NT2/D1 (cell line): ENCODE measurements around the gene BCL2L1.

Source experiments
- DNase-seq: peaks from one replicate; pipeline ENCODE4 v3.0.0-alpha.2; 2011; ENCODE audit warnings: low read depth, low spot score
- H3K27me3 ChIP-seq: 2 replicates; pipeline ENCODE4 v1.6.0; 2011; ENCODE audit warnings: mild to moderate bottlenecking; ENCODE audit not compliant: insufficient read length, insufficient read depth
- H3K36me3 ChIP-seq: 2 replicates; pipeline ENCODE4 v1.6.1; 2011; ENCODE audit warnings: mild to moderate bottlenecking, low read length, mixed read lengths; ENCODE audit not compliant: insufficient read depth, insufficient read length
- H3K4me1 ChIP-seq: 2 replicates; pipeline ENCODE4 v1.5.1; 2011; ENCODE audit not compliant: insufficient read depth, insufficient read length
- H3K4me3 ChIP-seq: 2 replicates; pipeline ENCODE4 v1.5.1; 2011; ENCODE audit warnings: low read depth; ENCODE audit not compliant: insufficient read length
- H3K9ac ChIP-seq: 2 replicates; pipeline ENCODE4 v1.6.0; 2011; ENCODE audit warnings: low read depth; ENCODE audit not compliant: insufficient read length
- H3K9me3 ChIP-seq: 2 replicates; pipeline ENCODE4 v1.5.1; 2011; ENCODE audit warnings: mild to moderate bottlenecking, low read length; ENCODE audit not compliant: insufficient read depth
- SUZ12 ChIP-seq: IDR thresholded peaks from 2 replicates; pipeline ENCODE4 v1.6.1; 2011; ENCODE audit not compliant: insufficient read length, insufficient read depth; ENCODE audit errors: extremely low read depth
- YY1 ChIP-seq: IDR thresholded peaks from 2 replicates; pipeline ENCODE4 v1.6.1; 2011; ENCODE audit not compliant: insufficient read length, insufficient read depth
- ZNF274 ChIP-seq: IDR thresholded peaks from 2 replicates; pipeline ENCODE4 v1.6.1; 2011; ENCODE audit warnings: mild to moderate bottlenecking, low read depth, low read length

Gene BCL2L1

DNA sequence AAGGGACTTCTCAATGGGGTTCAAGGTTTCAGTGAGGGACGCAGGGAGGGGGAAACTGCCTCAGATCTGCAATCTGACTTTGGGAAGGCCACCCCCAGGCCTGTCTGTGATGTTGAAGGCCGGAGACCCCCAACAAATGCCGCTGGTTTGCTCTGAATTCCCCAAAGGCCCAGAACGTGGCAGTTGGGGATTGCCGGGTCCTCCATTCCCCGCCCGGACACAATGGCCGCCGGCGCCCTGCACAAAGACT is 326 bp upstream of the BCL2L1 start:
- Histone ChIP-seq H3K9me3 (no peaks in the 10 kb centered on the region), H3K4me1 (peaks cover 15% of the 10 kb centered on the region), H3K27me3 (no peaks in the 10 kb centered on the region), H3K9ac (peak overlapping the region; percentile 94), H3K36me3 (peaks cover 34% of the 10 kb centered on the region), H3K4me3 (peak overlapping the region; percentile 80)
- no peak for DNase-seq
- no peak for TF ChIP-seq ZNF274
- no peak for TF ChIP-seq SUZ12
- TF ChIP-seq YY1: no peak

DNA sequence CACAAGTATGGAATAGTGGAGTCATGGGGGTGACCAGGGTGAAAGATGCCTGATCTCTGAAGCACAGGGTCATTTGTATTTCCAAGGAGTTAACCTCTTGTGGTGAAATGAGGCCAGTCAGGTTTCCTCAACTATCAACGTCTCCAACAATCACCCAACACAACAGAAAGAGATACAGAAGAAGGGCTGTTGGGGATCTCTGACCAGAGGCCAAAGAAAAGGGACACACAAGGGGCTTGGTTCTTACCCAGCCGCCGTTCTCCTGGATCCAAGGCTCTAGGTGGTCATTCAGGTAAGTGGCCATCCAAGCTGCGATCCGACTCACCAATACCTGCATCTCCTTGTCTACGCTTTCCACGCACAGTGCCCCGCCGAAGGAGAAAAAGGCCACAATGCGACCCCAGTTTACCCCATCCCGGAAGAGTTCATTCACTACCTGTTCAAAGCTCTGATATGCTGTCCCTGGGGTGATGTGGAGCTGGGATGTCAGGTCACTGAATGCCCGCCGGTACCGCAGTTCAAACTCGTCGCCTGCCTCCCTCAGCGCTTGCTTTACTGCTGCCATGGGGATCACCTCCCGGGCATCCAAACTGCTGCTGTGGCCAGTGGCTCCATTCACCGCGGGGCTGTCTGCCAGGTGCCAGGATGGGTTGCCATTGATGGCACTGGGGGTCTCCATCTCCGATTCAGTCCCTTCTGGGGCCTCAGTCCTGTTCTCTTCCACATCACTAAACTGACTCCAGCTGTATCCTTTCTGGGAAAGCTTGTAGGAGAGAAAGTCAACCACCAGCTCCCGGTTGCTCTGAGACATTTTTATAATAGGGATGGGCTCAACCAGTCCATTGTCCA is 1.0 kb downstream of the BCL2L1 start:
- Histone ChIP-seq H3K9me3 (no peaks in the 10 kb centered on the region), H3K4me1 (peaks cover 15% of the 10 kb centered on the region), H3K9ac (peak overlapping the region; percentile 94), H3K36me3 (peaks cover 47% of the 10 kb centered on the region), H3K27me3 (no peaks in the 10 kb centered on the region), H3K4me3 (peak overlapping the region; percentile 29)
- no peak for TF ChIP-seq ZNF274
- TF ChIP-seq YY1: no peak
- TF ChIP-seq SUZ12: no peak
- DNase-seq: no peak

DNA sequence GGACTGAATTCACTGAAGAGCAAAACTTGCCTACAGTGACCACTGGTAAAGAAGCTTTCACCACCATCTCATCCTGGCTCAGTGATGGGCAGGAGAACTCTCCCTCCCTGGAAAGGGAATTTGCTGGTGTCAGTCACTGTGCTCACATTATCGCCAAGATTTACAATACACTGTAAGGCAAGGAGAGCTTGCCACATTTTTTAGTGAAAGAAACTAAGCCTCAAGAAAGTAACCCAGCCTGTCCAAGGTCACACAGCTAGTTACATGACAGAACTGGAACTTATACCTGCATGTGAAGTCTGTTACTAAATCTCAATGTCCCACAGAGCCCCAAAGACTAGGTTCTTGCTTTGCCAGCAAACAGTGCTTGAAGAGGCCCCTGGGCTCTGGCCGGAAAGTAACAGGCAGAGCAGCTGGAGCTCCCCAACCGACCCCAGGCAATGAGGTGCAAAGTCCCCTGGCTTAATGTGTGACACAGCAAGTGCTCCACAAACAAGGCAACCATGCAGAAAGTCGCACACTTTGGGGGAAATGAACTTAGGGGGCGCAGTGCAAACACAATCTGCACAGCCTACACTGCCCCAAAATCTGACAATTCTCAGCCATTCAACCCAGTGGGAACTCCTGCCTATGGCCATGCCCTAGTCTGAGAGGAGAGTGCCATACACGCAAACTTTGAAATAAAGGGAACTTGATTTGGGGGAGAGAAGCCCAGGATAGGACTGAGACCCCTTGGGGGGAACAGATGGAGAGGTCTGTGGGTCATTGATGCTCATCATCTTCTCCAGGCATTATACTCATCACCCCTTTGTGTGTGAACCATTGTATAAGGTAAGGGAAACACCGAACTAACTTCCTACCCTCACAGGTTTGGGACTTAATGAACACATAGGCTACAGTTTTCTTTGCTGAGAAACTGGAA is 1.9 kb downstream of the BCL2L1 start:
- Histone ChIP-seq H3K4me1 (peaks cover 15% of the 10 kb centered on the region), H3K4me3 (peak overlapping the region; percentile 29), H3K9me3 (no peaks in the 10 kb centered on the region), H3K27me3 (no peaks in the 10 kb centered on the region), H3K9ac (peak overlapping the region; percentile 79), H3K36me3 (peaks cover 49% of the 10 kb centered on the region)
- no peak for DNase-seq
- TF ChIP-seq SUZ12: no peak
- TF ChIP-seq YY1: no peak
- no peak for TF ChIP-seq ZNF274

DNA sequence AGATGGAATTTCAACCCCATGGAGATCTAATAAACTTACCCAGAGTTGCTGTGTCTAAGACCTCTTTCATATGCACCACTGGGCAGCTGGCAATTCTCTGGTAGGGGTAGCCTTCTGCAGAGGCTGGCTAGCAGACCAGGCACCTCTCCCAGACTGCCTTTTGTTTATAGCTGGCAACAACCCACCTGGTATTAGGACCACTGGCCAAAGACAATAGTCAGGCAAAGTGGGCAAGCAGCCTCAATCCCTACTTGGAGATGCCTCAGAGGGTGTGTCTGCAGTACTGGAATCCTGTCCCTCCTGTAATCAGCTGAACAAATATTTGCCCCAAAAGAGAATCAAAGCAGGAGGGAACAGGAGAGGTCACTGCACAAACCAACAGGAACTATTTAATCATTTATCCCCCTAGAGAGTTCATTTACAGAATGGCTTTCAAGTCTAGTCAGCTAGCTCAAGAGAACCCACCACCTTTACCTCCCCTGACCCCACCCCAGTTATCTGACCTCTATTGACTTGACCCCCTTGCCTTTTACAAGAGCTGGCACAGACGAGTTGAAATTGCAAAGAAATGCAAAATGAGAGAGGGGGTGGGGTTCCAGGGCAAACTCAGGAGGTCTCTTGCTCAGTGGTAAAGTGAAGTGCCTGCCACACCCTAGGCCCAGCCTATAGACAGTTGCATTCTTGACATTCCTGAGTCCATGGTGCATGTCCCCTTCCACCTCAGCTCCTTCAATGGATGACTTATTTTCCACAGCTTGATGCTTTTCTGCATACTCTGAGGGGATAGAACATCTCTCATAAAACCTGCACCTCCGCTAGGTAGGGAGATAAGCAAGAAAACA is 2.8 kb downstream of the BCL2L1 start:
- Histone ChIP-seq H3K4me1 (peaks cover 15% of the 10 kb centered on the region), H3K36me3 (peaks cover 50% of the 10 kb centered on the region), H3K4me3 (peak overlapping the region; percentile 15), H3K9me3 (no peaks in the 10 kb centered on the region), H3K9ac (peak overlapping the region; percentile 79), H3K27me3 (no peaks in the 10 kb centered on the region)
- TF ChIP-seq ZNF274 (no peak), SUZ12 (no peak)
- no peak for DNase-seq

DNA sequence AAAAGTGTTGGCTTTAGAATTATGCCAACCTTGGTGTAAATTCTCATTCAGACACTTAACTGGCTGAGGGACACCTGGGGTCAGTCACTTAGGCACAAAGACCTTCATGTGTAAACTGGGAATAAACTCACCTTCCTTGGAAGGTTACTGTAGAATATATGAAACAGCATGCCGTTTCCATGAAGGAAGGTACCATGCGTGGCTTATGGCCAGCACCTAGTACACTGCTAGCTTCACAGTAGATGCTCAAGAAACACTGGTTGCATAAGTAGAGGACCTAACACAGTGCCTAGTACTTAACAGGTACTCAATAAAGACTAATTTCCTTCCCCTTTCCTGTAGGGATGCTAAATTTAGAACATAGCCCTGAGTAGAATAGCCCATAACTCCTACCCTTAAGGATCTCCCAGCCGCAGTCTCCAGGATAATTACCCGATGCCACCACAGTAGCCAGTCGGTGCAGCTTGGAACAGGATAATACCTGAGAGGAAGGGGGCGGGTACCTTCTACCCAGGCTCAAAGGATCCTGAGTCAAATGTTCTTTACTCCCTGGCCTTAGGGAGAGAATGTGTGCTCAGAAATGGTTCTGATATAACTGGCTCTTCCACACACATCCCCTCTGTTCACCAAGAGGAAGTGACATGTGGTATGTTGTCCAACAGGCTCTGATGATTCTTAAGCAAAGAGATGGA is 3.6 kb downstream of the BCL2L1 start:
- peaks cover 57% of the 10 kb centered on the region for H3K36me3 ChIP-seq
- peaks cover 15% of the 10 kb centered on the region for H3K4me1 ChIP-seq
- no peaks in the 10 kb centered on the region for H3K27me3 ChIP-seq
- TF ChIP-seq ZNF274 (no peak), YY1 (no peak), SUZ12 (no peak)
- DNase-seq: no peak
- H3K4me3 ChIP-seq: no peak overlapping the region
- no peak overlapping the region for H3K9ac ChIP-seq
- H3K9me3 ChIP-seq: no peaks in the 10 kb centered on the region

DNA sequence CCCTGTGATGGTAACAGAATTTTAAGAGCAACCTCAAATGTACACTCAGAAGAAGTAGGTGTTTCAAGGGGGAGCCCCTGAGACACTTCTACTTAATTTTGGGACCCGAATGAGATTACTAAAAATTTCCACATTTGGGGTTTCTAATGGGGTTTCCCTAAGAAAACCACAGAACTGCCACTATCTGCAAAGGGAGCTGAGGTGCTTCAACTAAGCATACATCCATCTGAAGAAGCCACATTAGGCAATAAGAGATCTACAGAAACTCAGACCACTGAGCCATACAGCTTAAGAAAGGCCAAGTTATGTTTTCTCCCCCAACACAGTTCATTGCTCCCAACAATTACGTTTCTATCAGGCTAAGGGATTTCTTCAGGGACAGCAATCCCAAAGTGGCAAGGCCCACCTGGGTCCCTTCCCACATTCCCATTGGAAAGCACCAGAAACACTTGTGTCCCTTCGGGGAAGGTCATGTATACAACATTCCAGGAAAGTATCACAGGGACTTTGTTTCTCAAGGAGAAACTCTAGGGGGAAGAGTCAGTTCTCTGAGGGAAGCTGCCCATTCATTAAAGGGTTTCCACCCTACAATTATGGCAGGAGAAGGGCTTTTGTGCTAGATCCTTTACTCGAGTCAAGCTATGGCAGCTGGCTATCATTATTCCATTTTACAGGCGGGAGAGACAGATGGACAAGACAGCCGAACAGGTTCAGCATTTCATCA is 5.0 kb downstream of the BCL2L1 start:
- Histone ChIP-seq H3K4me1 (peaks cover 15% of the 10 kb centered on the region), H3K4me3 (no peak overlapping the region), H3K9ac (no peak overlapping the region), H3K9me3 (no peaks in the 10 kb centered on the region), H3K36me3 (peaks cover 64% of the 10 kb centered on the region), H3K27me3 (no peaks in the 10 kb centered on the region)
- TF ChIP-seq SUZ12 (no peak), ZNF274 (no peak), YY1 (no peak)
- no peak for DNase-seq
